ENCODE results near the gene RAB10.
"Not testable (repeated sequence)": the region's sequence is repeated elsewhere in the genome, so short reads cannot be mapped to it uniquely, and the experiment has no call there.

The RAB10 gene

DNA sequence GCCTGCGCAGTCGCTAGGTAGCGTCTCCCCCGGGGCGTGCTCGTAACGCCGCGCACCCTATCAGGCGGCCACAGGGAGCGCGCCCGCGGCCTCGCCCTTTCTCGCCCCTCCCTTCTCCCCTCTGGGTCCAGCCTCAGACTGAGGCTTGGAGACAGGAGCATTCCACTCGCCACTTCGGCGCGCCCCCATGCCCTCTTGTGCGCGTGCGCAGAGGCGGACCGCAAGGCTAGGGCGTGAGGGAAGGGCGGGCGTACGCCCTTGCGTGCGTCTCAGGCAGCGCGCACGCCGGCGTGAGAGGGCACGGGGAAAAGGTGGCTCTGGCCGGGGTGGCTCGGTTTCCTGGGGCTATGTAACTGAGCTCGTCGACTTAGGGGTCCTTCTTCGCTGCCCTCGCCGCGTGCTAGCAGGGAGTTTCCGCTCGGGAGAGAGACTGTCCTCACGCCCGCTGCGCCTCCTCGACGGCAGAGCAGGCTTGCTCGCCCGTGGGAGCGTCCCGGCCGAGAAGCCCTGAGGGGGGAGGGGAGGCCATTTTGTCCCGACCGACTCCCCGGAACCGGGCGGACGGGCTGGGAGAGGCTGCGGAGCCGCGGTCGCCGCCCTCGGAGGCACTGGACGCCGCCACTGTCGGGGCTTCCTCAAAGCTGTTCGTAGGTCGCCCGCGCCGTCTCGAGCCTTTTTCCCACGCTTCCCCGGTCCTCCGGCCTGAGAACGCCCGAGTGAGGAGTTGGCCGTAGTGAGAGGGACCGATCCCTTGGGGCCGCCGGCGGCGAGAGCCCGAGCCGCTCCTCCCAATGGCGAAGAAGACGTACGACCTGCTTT, at the start of gene RAB10:
Gene RAB10, plus strand, starts transcription at position 267 of the 819 bp plus-strand sequence. Its CDS starts 525 bp downstream, at position 792.
- H3K27ac Mint-ChIP-seq, result peak within 1 kb of the TSS; percentile 95
- peak within 1 kb of the TSS; percentile 82 for H3K4me3 Mint-ChIP-seq
- H3K9me3 Mint-ChIP-seq, result no peaks in the 10 kb centered on the region

DNA sequence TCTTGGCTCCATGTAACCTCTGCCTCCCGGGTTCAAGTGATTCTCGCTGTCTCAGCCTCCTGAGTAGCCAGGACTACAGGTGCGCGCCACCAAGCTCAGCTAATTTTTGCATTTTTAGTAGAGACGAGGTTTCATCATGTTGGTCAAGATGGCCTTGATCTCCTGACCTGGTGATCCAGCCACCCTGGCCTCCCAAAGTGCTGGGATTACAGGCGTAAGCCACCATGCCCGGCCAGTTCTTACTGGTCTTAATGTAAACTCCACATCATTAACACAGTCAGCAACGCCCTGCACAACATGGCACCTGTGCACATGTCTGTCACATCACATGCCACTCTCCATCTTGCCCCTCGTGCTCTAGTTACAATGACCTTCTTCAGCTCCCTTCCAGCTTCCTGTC, 45.8 kb upstream of the RAB10 start:
- Mint-ChIP-seq H3K9me3 (no peaks in the 10 kb centered on the region), H3K4me3 (no peak overlapping the region), H3K36me3 (no peaks in the 10 kb centered on the region), H3K27ac (no peak overlapping the region), H3K4me1 (peaks cover 3% of the 10 kb centered on the region)
- no peak for DNase-seq (ENCODE audit: low spot score in 2 of 2)
- no peak for ATAC-seq

More for the DNA sequence above, at the start of gene RAB10:
- peaks cover 63% of the 10 kb centered on the region for H3K36me3 Mint-ChIP-seq
- H3K4me1 Mint-ChIP-seq, result peaks cover 37% of the 10 kb centered on the region
- ATAC-seq (peak; percentile 94), DNase-seq (ENCODE audit: low spot score in 2 of 2) (peak; percentile 99 to 100)

DNA sequence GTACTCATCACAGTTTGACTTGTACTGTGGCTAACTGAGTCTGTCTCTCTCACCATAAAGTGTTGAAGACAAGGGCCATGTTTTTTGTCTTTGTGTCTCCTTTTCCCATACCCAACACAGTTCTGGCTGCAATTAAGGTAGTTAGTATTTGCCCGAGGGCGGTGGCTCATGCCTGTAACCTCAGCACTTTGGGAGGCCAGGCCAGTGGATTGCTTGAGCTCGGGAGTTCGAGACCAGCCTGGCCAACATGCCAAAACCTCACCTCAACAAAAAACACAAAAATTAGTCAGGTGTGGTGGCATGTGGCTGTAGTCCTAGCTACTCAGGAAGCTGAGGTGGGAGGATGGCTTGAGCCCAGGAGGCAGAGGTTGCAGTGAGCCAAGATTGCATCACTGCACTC, 44.7 kb upstream of the RAB10 start:
- Mint-ChIP-seq H3K4me1 (no peaks in the 10 kb centered on the region), H3K9me3 (no peaks in the 10 kb centered on the region), H3K27ac (no peak overlapping the region), H3K4me3 (no peak overlapping the region), H3K36me3 (no peaks in the 10 kb centered on the region)
- DNase-seq (ENCODE audit: low spot score in 2 of 2), result no peak
- no peak for ATAC-seq

DNA sequence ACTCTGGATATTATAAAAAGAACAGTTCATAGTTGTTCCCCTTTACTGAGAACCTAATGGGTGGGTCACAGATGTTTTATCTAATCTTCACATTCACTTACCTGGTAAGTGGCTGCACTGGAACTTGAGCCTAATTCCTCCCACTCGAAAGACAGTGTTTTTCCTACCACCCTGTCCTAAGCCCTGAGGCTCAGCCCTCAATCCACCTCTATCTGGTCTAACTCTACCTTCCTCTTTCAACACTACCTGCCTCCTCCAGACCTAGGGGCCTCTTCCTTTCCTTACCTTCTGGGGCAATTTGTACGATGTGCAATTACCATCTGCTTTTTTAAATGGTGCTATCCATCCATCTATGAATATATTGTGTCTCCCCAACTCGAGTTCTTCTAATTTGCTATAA, 41.9 kb upstream of the RAB10 start:
- Mint-ChIP-seq H3K27ac (no peak overlapping the region), H3K4me3 (no peak overlapping the region)
- no peak for ATAC-seq

DNA sequence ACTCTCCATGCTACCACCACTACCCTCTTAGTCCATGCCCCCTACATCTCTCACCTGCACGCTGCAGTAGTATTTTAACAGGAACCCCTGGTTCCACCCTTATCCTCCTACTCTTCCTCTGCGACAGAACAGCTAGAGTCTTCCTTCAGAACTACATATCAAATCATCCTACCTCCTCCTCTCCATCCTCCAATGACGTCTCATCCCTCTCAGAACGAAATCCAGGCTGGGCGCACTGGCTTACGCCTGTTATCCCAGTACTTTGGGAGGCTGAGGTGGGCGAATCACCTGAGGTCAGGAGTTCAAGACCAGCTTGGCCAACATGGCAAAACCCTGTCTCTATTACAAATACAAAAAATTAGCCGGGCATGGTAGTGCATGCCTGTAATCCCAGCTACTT, 41.3 kb upstream of the RAB10 start:
- no peak for ATAC-seq
- Mint-ChIP-seq H3K4me3 (no peak overlapping the region), H3K36me3 (no peaks in the 10 kb centered on the region), H3K27ac (no peak overlapping the region), H3K4me1 (no peaks in the 10 kb centered on the region), H3K9me3 (no peaks in the 10 kb centered on the region)
- DNase-seq (ENCODE audit: low spot score in 2 of 2), result no peak

More for the DNA sequence above, 41.9 kb upstream of the RAB10 start:
- H3K36me3 Mint-ChIP-seq, result no peaks in the 10 kb centered on the region
- DNase-seq (ENCODE audit: low spot score in 2 of 2), result no peak
- no peaks in the 10 kb centered on the region for H3K4me1 Mint-ChIP-seq
- H3K9me3 Mint-ChIP-seq, result no peaks in the 10 kb centered on the region

DNA sequence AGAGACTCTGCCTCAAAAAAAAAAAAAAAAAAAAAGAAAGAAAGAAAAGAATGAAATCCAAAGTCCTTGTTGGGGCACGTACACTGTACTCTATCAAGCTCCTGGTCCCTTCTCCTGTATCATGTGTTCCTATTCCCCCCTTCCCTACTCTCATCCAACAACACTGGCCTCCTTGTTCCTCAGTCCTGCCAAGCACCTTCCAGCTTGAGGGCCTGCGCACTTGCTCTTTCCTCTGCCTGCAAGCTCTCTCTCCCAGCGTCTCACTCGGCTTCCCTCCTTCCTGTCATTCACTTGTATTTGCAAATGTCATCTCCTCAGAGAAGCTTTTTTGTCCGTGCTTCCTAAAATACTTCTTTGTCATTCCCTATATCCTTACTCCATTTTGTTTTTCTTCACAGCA, 40.8 kb upstream of the RAB10 start:
- no peaks in the 10 kb centered on the region for H3K4me1 Mint-ChIP-seq
- H3K9me3 Mint-ChIP-seq, result no peaks in the 10 kb centered on the region
- ATAC-seq, result no peak
- H3K36me3 Mint-ChIP-seq, result no peaks in the 10 kb centered on the region
- no peak for DNase-seq (ENCODE audit: low spot score in 2 of 2)
- H3K27ac Mint-ChIP-seq, result no peak overlapping the region
- H3K4me3 Mint-ChIP-seq, result no peak overlapping the region

DNA sequence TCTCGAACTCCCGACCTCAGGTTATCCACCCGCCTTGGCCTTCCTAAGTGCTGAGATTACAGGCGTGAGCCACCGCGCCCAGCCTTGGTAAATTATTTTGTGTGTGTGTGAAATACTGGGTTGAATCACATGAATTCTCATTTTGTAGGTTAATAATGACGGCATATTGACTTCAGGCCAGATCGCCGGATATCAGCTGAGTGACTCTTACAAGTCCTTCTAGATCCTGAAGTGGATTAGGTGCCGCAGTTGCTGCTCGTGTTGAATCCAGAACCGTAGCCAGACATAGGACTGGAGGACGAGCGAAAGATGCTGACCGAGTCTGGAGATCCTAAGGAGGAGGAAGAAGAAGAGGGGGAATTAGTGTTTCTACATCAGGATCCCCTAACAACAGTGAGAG, 39.4 kb upstream of the RAB10 start:
- Mint-ChIP-seq H3K36me3 (no peaks in the 10 kb centered on the region), H3K4me1 (peaks cover 6% of the 10 kb centered on the region), H3K9me3 (no peaks in the 10 kb centered on the region), H3K27ac (no peak overlapping the region), H3K4me3 (no peak overlapping the region)
- ATAC-seq (no peak), DNase-seq (ENCODE audit: low spot score in 2 of 2) (no peak)

DNA sequence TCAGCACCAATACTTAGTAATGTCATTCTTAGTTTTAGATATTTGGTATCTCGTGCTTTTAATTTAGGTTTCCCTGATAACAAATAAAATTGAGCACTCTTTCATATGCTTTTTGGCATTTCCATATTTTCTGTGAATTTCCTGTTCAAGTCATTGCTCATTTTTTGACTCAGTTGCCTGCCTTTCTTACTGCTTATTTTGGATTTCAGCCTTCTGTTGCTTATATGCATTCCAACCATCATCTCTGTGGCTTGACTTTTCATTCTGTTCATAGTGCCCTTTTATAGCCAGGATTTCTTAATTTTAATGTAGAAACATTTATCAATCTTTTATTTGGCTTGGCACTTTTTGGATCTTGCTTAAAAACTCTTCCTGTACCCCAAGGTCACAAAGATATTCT, 37.0 kb upstream of the RAB10 start:
- Mint-ChIP-seq H3K9me3 (no peaks in the 10 kb centered on the region), H3K4me1 (peaks cover 8% of the 10 kb centered on the region), H3K4me3 (no peak overlapping the region), H3K36me3 (no peaks in the 10 kb centered on the region), H3K27ac (no peak overlapping the region)
- ATAC-seq, result no peak
- DNase-seq (ENCODE audit: low spot score in 2 of 2), result no peak

DNA sequence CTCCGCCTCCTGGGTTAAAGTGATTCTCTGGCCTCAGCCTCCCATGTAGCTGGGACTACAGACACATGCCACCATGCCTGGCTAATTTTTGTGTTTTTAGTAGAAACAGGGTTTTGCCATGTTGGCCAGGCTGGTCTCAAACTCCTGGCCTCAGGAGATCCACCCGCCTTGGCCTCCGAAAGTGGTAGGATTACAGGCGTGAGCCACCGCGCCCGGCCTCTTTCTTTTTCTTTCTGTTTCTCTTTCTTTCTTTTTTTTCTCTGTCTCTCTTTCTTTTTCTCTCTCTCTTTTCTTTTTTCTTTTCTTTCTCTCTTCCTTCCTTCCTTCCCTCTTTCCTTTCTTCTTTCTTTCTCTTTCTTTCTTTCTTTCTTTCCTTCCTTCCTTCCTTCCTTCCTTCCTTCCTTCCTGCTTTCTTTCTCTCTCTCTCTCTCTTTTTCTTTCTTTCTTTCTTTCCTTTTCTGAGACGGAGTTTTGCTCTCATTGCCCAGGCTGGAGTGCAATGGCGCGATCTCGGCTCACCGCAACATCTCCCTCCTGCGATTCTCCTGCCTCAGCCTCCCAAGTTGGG, 35.0 kb upstream of the RAB10 start:
- DNase-seq (ENCODE audit: low spot score in 2 of 2); H3K4me1 Mint-ChIP-seq; ATAC-seq; H3K9me3 Mint-ChIP-seq; H3K4me3 Mint-ChIP-seq; H3K36me3 Mint-ChIP-seq; H3K27ac Mint-ChIP-seq: not testable (repeated sequence)

DNA sequence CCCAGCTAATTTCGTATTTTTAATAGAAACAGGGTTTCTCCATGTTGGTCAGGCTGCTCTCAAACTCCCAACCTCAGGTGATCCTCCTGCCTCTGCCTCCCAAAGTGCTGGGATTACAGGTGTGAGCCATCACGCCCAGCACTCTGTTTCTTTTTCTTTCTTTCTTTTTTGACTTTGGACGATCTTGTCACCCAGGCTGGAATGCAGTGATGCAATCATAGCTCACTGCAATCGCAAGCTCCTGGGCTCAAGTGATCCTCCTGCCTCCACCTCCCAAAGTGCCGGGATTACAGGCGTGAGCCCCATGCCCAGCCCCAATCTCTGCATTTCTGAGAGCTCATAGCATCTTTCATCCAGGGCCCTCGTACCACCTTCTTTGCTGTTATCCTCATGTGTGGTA, 34.5 kb upstream of the RAB10 start:
- ATAC-seq; H3K9me3 Mint-ChIP-seq; H3K36me3 Mint-ChIP-seq; H3K4me1 Mint-ChIP-seq; H3K4me3 Mint-ChIP-seq; DNase-seq (ENCODE audit: low spot score in 2 of 2); H3K27ac Mint-ChIP-seq: not testable (repeated sequence)

DNA sequence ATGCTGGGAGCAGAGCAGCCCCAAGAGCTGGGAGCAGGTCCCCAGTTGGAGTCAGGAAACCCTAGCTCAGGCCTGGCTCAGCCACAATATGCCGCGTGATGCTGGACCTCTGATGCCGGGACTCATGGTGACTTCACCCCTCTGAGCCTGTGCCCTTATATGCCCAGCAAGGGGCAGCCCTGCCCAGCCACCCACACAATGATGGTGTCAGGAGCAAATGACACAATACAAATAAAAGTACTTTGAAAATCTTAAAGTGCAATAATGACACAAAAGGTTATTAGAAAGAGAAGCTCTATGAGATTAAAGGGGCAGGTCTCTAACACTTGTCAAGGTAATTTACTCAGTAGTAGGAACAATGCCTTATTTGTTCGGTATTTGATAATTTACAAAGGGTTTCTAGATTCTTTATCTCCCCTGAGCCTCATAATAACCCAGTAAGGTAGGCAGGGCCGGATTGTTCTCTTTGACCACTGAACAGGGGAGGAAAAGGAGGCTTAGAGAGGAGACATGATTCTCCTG, 33.3 kb upstream of the RAB10 start:
- H3K27ac Mint-ChIP-seq, result no peak overlapping the region
- no peaks in the 10 kb centered on the region for H3K9me3 Mint-ChIP-seq
- DNase-seq (ENCODE audit: low spot score in 2 of 2) (no peak), ATAC-seq (peak; percentile 40)
- H3K4me3 Mint-ChIP-seq, result no peak overlapping the region
- peaks cover 8% of the 10 kb centered on the region for H3K4me1 Mint-ChIP-seq
- H3K36me3 Mint-ChIP-seq, result no peaks in the 10 kb centered on the region

DNA sequence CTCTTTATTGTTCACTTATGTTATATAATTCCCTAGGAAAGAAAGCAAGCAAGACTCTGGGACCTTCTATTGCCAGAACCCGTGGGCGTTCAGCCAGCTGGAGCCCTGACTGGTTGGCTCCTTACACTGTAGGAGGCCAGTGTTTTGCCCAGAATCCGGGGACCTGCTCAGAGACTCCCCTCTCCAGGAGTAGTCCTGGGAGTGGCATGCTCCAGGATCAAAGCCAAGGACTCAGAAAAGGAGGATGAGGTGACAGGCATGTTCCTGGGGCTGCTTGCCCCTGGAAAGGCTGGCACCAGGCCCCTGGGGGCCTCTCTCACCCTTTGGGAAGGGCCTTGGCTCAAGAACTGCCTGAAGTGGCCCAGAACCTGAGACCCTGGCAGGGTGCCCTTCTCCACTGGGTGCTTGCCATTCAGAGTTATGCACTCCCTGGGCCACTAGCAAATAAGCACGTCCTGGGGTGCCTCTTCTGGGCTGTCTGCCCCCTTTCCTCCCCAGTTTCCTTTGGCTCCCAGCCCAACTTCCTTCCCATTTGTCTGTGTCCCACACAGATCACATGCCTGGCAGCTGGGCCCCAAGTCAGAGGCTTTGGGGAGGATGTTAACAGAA, 32.0 kb upstream of the RAB10 start:
- Mint-ChIP-seq H3K4me1 (peaks cover 8% of the 10 kb centered on the region), H3K36me3 (no peaks in the 10 kb centered on the region), H3K4me3 (no peak overlapping the region), H3K27ac (peak overlapping the region; percentile 27), H3K9me3 (no peaks in the 10 kb centered on the region)
- no peak for DNase-seq (ENCODE audit: low spot score in 2 of 2)
- ATAC-seq, result no peak

DNA sequence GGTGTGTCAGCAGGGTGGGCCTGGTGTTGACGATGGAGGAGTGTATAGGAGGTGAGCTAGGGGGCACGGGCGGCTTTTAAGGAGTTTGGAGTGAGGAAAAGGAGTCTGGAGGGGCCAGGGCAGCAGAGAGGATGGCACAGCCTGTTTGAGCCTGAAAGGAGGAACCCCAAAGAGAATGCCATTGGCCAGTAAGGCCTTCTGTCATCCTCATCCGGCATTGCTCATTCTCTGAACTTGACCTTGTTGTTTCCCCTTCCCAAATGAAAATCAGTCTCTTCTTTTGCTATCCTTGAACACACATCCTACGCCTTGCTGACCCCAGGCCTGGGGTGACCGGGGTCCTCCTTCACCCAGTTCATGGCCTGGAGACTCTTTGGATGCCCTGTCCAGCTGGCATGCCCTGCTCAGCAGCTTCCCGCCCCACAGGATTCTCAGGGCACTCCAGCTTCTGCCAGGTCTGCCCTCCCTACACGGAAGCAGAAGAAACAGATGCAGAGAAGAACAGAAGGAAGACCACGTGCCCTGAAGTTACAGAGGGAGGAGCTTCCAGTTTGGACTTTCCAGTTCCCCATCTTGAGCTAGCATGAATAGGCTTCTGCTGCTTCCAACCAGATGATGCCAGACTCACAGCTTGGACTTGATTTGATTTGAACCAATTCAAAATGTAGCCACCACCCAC, 31.1 kb upstream of the RAB10 start:
- H3K4me1 Mint-ChIP-seq, result peaks cover 8% of the 10 kb centered on the region
- no peak overlapping the region for H3K27ac Mint-ChIP-seq
- no peaks in the 10 kb centered on the region for H3K36me3 Mint-ChIP-seq
- ATAC-seq, result no peak
- H3K9me3 Mint-ChIP-seq, result no peaks in the 10 kb centered on the region
- no peak overlapping the region for H3K4me3 Mint-ChIP-seq
- DNase-seq (ENCODE audit: low spot score in 2 of 2), result no peak

DNA sequence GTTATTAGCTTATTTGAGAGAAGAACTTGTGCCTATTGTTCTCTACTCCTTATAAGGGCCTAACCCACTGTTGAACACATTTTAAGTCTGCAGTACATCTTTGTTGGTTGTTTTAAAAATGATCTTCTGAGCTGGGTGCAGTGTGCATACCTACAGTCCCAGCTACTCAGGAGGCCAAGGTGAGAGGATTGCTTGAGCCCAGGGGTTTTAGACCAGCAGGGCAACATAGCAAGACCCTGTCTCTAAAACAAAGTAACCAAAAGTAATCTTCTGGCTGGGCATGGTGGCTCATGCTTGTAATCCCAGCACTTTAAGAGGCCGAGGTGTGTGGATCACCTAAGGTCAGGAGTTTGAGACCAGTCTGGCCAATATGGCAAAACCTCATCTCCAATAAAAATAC, 25.8 kb upstream of the RAB10 start:
- Mint-ChIP-seq H3K27ac (no peak overlapping the region), H3K9me3 (no peaks in the 10 kb centered on the region), H3K36me3 (no peaks in the 10 kb centered on the region), H3K4me1 (no peaks in the 10 kb centered on the region), H3K4me3 (no peak overlapping the region)
- no peak for DNase-seq (ENCODE audit: low spot score in 2 of 2)
- no peak for ATAC-seq

DNA sequence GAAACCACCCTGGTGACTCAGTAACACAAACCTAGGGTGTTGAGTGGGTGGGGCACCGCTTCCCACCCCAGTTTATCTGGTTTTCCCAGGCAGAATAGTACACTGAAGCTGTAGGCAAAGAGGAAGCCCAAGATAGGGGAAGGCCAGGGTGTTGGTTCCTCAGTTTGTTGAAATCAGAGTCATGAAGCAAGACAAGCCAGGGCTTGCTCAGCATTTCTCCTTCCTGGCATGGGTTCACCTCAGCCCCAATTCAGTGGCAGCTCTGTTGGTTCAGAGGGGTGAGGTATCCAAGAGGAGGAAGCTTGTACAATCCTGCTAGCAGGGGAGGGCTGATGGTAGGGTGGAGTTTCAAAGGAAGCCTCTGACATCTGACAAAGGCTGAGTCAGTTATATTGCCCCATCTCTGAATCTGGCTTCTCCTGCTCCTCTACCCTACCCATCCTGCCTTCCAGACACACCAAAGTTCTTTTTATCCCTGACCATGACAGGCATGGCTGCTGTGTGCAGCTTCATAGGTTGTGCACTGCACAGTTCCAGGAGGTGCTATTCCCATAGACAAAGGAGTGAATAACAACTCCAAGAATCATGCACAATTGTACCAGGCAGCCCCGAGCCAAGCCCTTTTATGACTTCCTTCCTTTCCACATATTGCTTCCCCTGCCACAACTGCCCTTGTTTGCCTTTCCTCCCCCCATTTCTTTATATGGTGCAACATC, 24.9 kb upstream of the RAB10 start:
- H3K36me3 Mint-ChIP-seq, result no peaks in the 10 kb centered on the region
- H3K9me3 Mint-ChIP-seq, result no peaks in the 10 kb centered on the region
- no peak overlapping the region for H3K27ac Mint-ChIP-seq
- H3K4me3 Mint-ChIP-seq, result no peak overlapping the region
- ATAC-seq (no peak), DNase-seq (ENCODE audit: low spot score in 2 of 2) (no peak)
- no peaks in the 10 kb centered on the region for H3K4me1 Mint-ChIP-seq
